Colonic mucosa (tissue), 4 donors: ENCODE results near the gene NPDC1. TPM values are rescaled to one million over a fixed set of nuclear protein-coding genes. Genes with fewer than 3 reads are reported as not detected.

Experiments used
- DNase-seq: peaks from one replicate; pipeline ENCODE4 v3.0.0-alpha.2; 2020
- H3K27ac ChIP-seq: fragments of 200-600 bp; one replicate; pipeline ENCODE4 v1.8.0; 2021
- H3K27me3 ChIP-seq: fragments of 200-600 bp; one replicate; pipeline ENCODE4 v1.8.0; 2021
- H3K36me3 ChIP-seq: fragments of 200-600 bp; one replicate; pipeline ENCODE4 v1.8.0; 2021
- H3K4me1 ChIP-seq: fragments of 200-600 bp; one replicate; pipeline ENCODE4 v1.8.0; 2021; ENCODE audit warnings: mild to moderate bottlenecking
- H3K4me3 ChIP-seq: fragments of 200-600 bp; one replicate; pipeline ENCODE4 v1.8.0; 2021
- H3K9ac ChIP-seq, 2 donors: one replicate each; pipeline ENCODE4 v1.7.0; 2013; ENCODE audit warnings: control low read depth in 2 of 2, low read depth in 2 of 2, low read length in 2 of 2
- H3K9me3 ChIP-seq: fragments of 200-600 bp; one replicate; pipeline ENCODE4 v1.8.0; 2021
- CTCF ChIP-seq: fragments of 200-600 bp; IDR thresholded peaks from one replicate; pipeline ENCODE4 v1.8.0; 2022; ENCODE audit warnings: antibody characterized with exemption, mild to moderate bottlenecking
- intact Hi-C: fragments of 100-400 bp; cut with DNase I; formaldehyde crosslinking; loops from one replicate; pipeline ENCODE4 v1.14.1; 2022
- total RNA-seq, 2 donors: library from RNA; stranded (reverse); fragmentation: NEBNext Ultra II Directional in 1 of 2; extraction: Animal tissue kit (Norgen Biotek cat#: 25700) in 1 of 2; gene quantifications; one replicate each; pipeline ENCODE4 v1.2.1, GENCODE V29; 2021
- donor health status: healthy.
- donor health status: DM: no; HTN: no; CAD: no.
- donor health status: DM: no; HTN: no; CAD: no.

The NPDC1 gene
- total RNA-seq, 2 donors from 2014 or later: 149 to 177 TPM

GRCh38 chr9:136994180-136994887, 51.6 kb downstream of the NPDC1 start:
- Histone ChIP-seq H3K27me3 (no peaks in the 10 kb centered on the region), H3K27ac (no peak overlapping the region), H3K9ac (no peak overlapping the region), H3K4me3 (no peak overlapping the region), H3K9me3 (no peaks in the 10 kb centered on the region), H3K36me3 (no peaks in the 10 kb centered on the region), H3K4me1 (peaks cover 18% of the 10 kb centered on the region)
- intact Hi-C loops: no loop called here
- DNase-seq: no peak
- TF ChIP-seq CTCF: no peak

GRCh38 chr9:136992819-136993369, 53.1 kb downstream of the NPDC1 start:
- TF ChIP-seq CTCF: no peak
- H3K9me3 ChIP-seq: no peaks in the 10 kb centered on the region
- H3K4me1 ChIP-seq: peaks cover 18% of the 10 kb centered on the region
- peak overlapping the region; percentile 95 for H3K27ac ChIP-seq
- H3K27me3 ChIP-seq: no peaks in the 10 kb centered on the region
- no peak for DNase-seq
- H3K36me3 ChIP-seq: no peaks in the 10 kb centered on the region
- intact Hi-C loops: no loop called here
- H3K4me3 ChIP-seq: peak overlapping the region; percentile 74
- H3K9ac ChIP-seq: peak overlapping the region; percentile 77 to 87

- no peaks in the 10 kb centered on the region for H3K9me3 ChIP-seq
- H3K27me3 ChIP-seq: no peaks in the 10 kb centered on the region
- H3K4me1 ChIP-seq: peaks cover 15% of the 10 kb centered on the region
- peak; percentile 95 for DNase-seq
- H3K36me3 ChIP-seq: no peaks in the 10 kb centered on the region
- peak within 1 kb of the TSS; percentile 74 for H3K4me3 ChIP-seq
- TF ChIP-seq CTCF: no peak
- peak within 1 kb of the TSS; percentile 77 to 87 for H3K9ac ChIP-seq
- peak within 1 kb of the TSS; percentile 95 for H3K27ac ChIP-seq
- intact Hi-C loops: no loop called here
Observed at GRCh38 chr9:136991993-136992818, 53.8 kb downstream of the NPDC1 start, which contains the start of gene PAXX. TSS of gene PAXX (plus strand) at chr9:136992422. CDS start at chr9:136992444, 22 bp downstream.

- Histone ChIP-seq H3K36me3 (no peaks in the 10 kb centered on the region), H3K27ac (no peak overlapping the region)
Observed at GRCh38 chr9:136990242-136990911, 55.6 kb downstream of the NPDC1 start.

More at GRCh38 chr9:136990242-136990911, 55.6 kb downstream of the NPDC1 start:
- no peak for TF ChIP-seq CTCF
- Histone ChIP-seq H3K4me1 (peaks cover 4% of the 10 kb centered on the region), H3K4me3 (no peak overlapping the region), H3K9ac (no peak overlapping the region), H3K27me3 (peaks cover 10% of the 10 kb centered on the region), H3K9me3 (no peaks in the 10 kb centered on the region)
- intact Hi-C loops: no loop called here
- DNase-seq: no peak

Other genes starting within 250 kb of the NPDC1 start
- 10 to 100 TPM in 1 of 2 donors, 1 to 10 TPM in 1; 2.4 to 20.0 TPM for gene CCDC183, start 249.8 kb downstream of the NPDC1 start, total RNA-seq
- gene RABL6, start 238.2 kb downstream of the NPDC1 start, total RNA-seq: 100 to 1,000 TPM; 126 to 163 TPM
- 10 to 100 TPM; 11.5 to 17.1 TPM for gene AJM1, start 203.7 kb downstream of the NPDC1 start, total RNA-seq
- gene PHPT1, start 196.8 kb downstream of the NPDC1 start, total RNA-seq: 100 to 1,000 TPM; 137 to 176 TPM
- gene MAMDC4, start 193.8 kb downstream of the NPDC1 start, total RNA-seq: 10 to 100 TPM; 11.0 to 61.7 TPM
- 100 to 1,000 TPM; 442 to 494 TPM for gene EDF1, start 179.9 kb downstream of the NPDC1 start, total RNA-seq
- 10 to 100 TPM; 22.4 to 50.6 TPM for gene TRAF2, start 159.7 kb downstream of the NPDC1 start, total RNA-seq
- gene FBXW5, start 101.4 kb downstream of the NPDC1 start, total RNA-seq: 100 to 1,000 TPM; 162 to 174 TPM
- 10 to 100 TPM in 1 of 2 donors, 1 to 10 TPM in 1; 5.3 to 11.9 TPM for gene C8G, start 100.9 kb downstream of the NPDC1 start, total RNA-seq
- 1 to 10 TPM; 6.5 to 8.6 TPM for gene LCN12, start 93.9 kb downstream of the NPDC1 start, total RNA-seq
- gene PTGDS, start 68.7 kb downstream of the NPDC1 start, total RNA-seq: 10 to 100 TPM; 15.9 to 26.1 TPM
- gene LCNL1, start 63.2 kb downstream of the NPDC1 start, total RNA-seq: not detected
- 10 to 100 TPM; 29.9 to 81.0 TPM for gene PAXX, start 53.8 kb downstream of the NPDC1 start, total RNA-seq
- gene CLIC3, start 49.6 kb downstream of the NPDC1 start, total RNA-seq: 10 to 100 TPM in 1 of 2 donors, 1 to 10 TPM in 1; 3.6 to 15.4 TPM
- 10 to 100 TPM; 22.4 to 47.5 TPM for gene ABCA2, start 17.9 kb downstream of the NPDC1 start, total RNA-seq
- not detected for gene FUT7, start 14.1 kb downstream of the NPDC1 start, total RNA-seq
- gene ENTPD2, start 7.9 kb upstream of the NPDC1 start, total RNA-seq: 10 to 100 TPM; 20.5 to 22.1 TPM
- gene SAPCD2, start 24.4 kb upstream of the NPDC1 start, total RNA-seq: 10 to 100 TPM; 19.2 to 57.8 TPM
- 10 to 100 TPM in 1 of 2 donors, 1 to 10 TPM in 1; 9.0 to 13.0 TPM for gene UAP1L1, start 31.3 kb upstream of the NPDC1 start, total RNA-seq
- 10 to 100 TPM; 43.5 to 52.6 TPM for gene MAN1B1, start 40.8 kb upstream of the NPDC1 start, total RNA-seq
- gene DPP7, start 68.6 kb upstream of the NPDC1 start, total RNA-seq: 10 to 100 TPM; 46.2 to 52.5 TPM
- under 1 TPM; 0.47 to 0.93 TPM for gene GRIN1, start 93.0 kb upstream of the NPDC1 start, total RNA-seq
- 10 to 100 TPM; 64.6 to 95.8 TPM for gene LRRC26, start 123.9 kb upstream of the NPDC1 start, total RNA-seq
- under 1 TPM in 1 of 2 donors, not detected in 1; 0.67 TPM for gene TMEM210, start 125.9 kb upstream of the NPDC1 start, total RNA-seq
- gene ANAPC2, start 142.4 kb upstream of the NPDC1 start, total RNA-seq: 10 to 100 TPM; 33.8 to 67.8 TPM
- gene SSNA1, start 142.5 kb upstream of the NPDC1 start, total RNA-seq: 100 to 1,000 TPM in 1 of 2 donors, 10 to 100 TPM in 1; 60.0 to 100 TPM
- gene TPRN, start 154.6 kb upstream of the NPDC1 start, total RNA-seq: 100 to 1,000 TPM in 1 of 2 donors, 10 to 100 TPM in 1; 83.1 to 124 TPM
- 10 to 100 TPM; 35.7 to 43.5 TPM for gene TMEM203, start 159.5 kb upstream of the NPDC1 start, total RNA-seq
- gene NDOR1, start 159.5 kb upstream of the NPDC1 start, total RNA-seq: 10 to 100 TPM; 11.7 to 36.9 TPM
- 1 to 10 TPM; 6.5 to 9.3 TPM for gene RNF208, start 176.1 kb upstream of the NPDC1 start, total RNA-seq
- gene CYSRT1, start 179.0 kb upstream of the NPDC1 start, total RNA-seq: under 1 TPM in 1 of 2 donors, not detected in 1; 0.64 TPM
- gene RNF224, start 181.3 kb upstream of the NPDC1 start, total RNA-seq: not detected
- not detected for gene SLC34A3, start 184.7 kb upstream of the NPDC1 start, total RNA-seq
- 100 to 1,000 TPM; 303 to 779 TPM for gene TUBB4B, start 195.1 kb upstream of the NPDC1 start, total RNA-seq
- gene STPG3, start 205.1 kb upstream of the NPDC1 start, total RNA-seq: not detected
- 10 to 100 TPM; 62.1 to 87.1 TPM for gene NELFB, start 209.2 kb upstream of the NPDC1 start, total RNA-seq
- 10 to 100 TPM; 57.1 to 63.9 TPM for gene TOR4A, start 231.5 kb upstream of the NPDC1 start, total RNA-seq